K562 (cell line): ENCODE data around the gene NQO2. TPM values are rescaled to one million over a fixed set of nuclear protein-coding genes. Genes with fewer than 3 reads are reported as not detected.

Source experiments
- ATF1 ChIP-seq, 2 experiments: fragments of 450-650 bp in 1 of 2; IDR thresholded peaks; 2 replicates each; pipeline ENCODE4 v1.6.1; 2016; ENCODE audit warnings: missing compliant biosample characterization in 1 of 2, missing genetic modification characterization in 1 of 2
- COPS2 ChIP-seq: fragments of 450-650 bp; conservative IDR thresholded peaks from 2 replicates; pipeline ENCODE4 v1.6.1; 2016; ENCODE audit warnings: mild to moderate bottlenecking, moderate library complexity
- DNMT1 ChIP-seq: fragments of 450-650 bp; IDR thresholded peaks from 2 replicates; pipeline ENCODE4 v1.6.1; 2016; ENCODE audit warnings: antibody characterized with exemption, mild to moderate bottlenecking
- MAFG ChIP-seq: fragments of 450-650 bp; conservative IDR thresholded peaks from 2 replicates; pipeline ENCODE4 v1.6.1; 2016; ENCODE audit warnings: missing genetic modification characterization, missing compliant biosample characterization
- MCM3 ChIP-seq: fragments of 450-650 bp; IDR thresholded peaks from 2 replicates; pipeline ENCODE4 v1.6.1; 2016
- MECOM ChIP-seq: fragments of 250-450 bp; sonication (Bioruptor Pico); IDR thresholded peaks from 2 replicates; pipeline ENCODE4 v1.8.0; 2022; ENCODE audit warnings: inconsistent platforms
- POLR2AphosphoS5 ChIP-seq: IDR thresholded peaks from 2 replicates; pipeline ENCODE4 v1.6.1; 2011; ENCODE audit warnings: mild to moderate bottlenecking, low read depth, low read length, moderate library complexity; ENCODE audit not compliant: control insufficient read depth, insufficient read depth
- RB1 ChIP-seq: fragments of 450-650 bp; IDR thresholded peaks from 2 replicates; pipeline ENCODE4 v1.6.1; 2017; ENCODE audit warnings: low read depth, mild to moderate bottlenecking
- SMAD2 ChIP-seq: fragments of 150-350 bp; IDR thresholded peaks from 2 replicates; pipeline ENCODE4 v1.6.1; 2014; ENCODE audit warnings: low read depth, mild to moderate bottlenecking, low read length
- ZBED1 ChIP-seq: IDR thresholded peaks from 2 replicates; pipeline ENCODE4 v1.6.1; 2014
- ZKSCAN3 ChIP-seq: fragments of 250-450 bp; sonication (Bioruptor Pico); IDR thresholded peaks from 2 replicates; pipeline ENCODE4 v1.4.0; 2020
- ZNF174 ChIP-seq: fragments of 250-450 bp; sonication (Bioruptor Pico); IDR thresholded peaks from 2 replicates; pipeline ENCODE4 v1.4.0; 2020; ENCODE audit warnings: mild to moderate bottlenecking
- polyA plus RNA-seq, 8 experiments: library from polyadenylated mRNA; depleted of rRNA in 4 of 8; stranded (reverse) in 5 of 8; unstranded in 3 of 8; fragments of >200 nt; fragmentation: Nextera tagmentation in 2 of 8; fragmentation: Illumina TruSeq in 1 of 8; extraction: Ambion mirVana in 2 of 8; extraction: Trizol in 1 of 8; gene quantifications; 2 replicates each; pipeline versions ENCODE4 v1.2.1 to v1.2.3, GENCODE V29; 2011 to 2014; ENCODE audit warnings: inconsistent platforms in 1 of 8, missing spikeins in 1 of 8
- total RNA-seq, 7 experiments: library from RNA; depleted of rRNA in 6 of 7; stranded (reverse); fragments of >200 nt in 6 of 7; fragmentation: Illumina TruSeq in 2 of 7; extraction: Trizol in 2 of 7; gene quantifications; 2 replicates each; pipeline versions ENCODE4 v1.2.1 to v1.2.3, GENCODE V29; 2011 to 2021; ENCODE audit warnings: low replicate concordance in 1 of 7
- TF ChIP-seq, protein P1 (sequence below): fragments of 450-650 bp; IDR thresholded peaks from 2 replicates; pipeline ENCODE4 v1.6.1; 2018; ENCODE audit warnings: mild to moderate bottlenecking, low read depth; ENCODE audit not compliant: partially characterized antibody
- TF ChIP-seq, protein P2 (sequence below): fragments of 450-650 bp; formaldehyde crosslinking; conservative IDR thresholded peaks from 2 replicates; pipeline ENCODE4 v1.4.0; 2022; ENCODE audit warnings: mild to moderate bottlenecking, missing genetic modification characterization
- TF ChIP-seq, protein P3 (sequence below): fragments of 450-650 bp; IDR thresholded peaks from 2 replicates; pipeline ENCODE4 v1.6.1; 2016; ENCODE audit warnings: low read depth

Gene NQO2
- total and polyA plus RNA-seq, 9 of the 15 experiments (the other 6 are each of a cell fraction or from before 2014, with no cell fraction given): 54.6 to 214 (median 116) TPM

DNA sequence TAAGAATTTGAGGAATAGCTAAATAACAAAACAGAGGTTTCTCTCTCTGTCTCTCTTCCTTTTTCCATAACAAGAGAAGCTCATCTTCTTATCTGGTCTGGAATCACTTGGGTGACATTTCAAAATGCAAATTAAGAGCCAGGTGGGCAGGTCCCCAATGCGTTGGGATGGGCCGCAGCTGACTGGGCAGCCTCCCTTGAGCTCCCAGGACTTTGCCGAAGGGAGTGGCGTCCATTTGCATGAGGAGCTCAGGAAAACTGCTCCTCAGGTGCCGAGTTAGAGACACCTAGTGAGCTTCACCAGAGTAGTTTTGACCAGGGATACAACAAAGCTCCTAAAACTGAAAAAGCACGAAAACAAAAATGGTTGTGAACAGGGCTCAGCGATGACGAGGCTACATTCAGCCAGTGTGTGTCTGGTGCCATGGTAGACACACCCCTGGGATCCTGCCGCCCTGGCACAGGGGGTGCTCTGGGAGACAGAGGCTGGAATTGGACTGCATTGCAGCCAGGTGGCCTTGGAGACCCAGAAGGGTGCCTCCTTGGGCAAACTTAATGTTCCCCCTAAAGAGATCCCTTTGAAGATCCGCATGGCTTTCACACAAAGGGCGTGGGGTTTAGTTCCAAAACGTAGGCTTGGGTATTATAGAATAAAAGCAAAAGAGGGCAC lies 14.8 kb upstream of the NQO2 start (continued):
- TF ChIP-seq, protein P1, sequence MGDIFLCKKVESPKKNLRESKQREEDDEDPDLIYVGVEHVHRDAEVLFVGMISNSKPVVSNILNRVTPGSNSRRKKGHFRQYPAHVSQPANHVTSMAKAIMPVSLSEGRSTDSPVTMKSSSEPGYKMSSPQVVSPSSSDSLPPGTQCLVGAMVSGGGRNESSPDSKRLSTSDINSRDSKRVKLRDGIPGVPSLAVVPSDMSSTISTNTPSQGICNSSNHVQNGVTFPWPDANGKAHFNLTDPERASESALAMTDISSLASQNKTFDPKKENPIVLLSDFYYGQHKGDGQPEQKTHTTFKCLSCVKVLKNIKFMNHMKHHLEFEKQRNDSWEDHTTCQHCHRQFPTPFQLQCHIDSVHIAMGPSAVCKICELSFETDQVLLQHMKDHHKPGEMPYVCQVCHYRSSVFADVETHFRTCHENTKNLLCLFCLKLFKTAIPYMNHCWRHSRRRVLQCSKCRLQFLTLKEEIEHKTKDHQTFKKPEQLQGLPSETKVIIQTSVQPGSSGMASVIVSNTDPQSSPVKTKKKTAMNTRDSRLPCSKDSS: no peak
- TF ChIP-seq, protein P2, sequence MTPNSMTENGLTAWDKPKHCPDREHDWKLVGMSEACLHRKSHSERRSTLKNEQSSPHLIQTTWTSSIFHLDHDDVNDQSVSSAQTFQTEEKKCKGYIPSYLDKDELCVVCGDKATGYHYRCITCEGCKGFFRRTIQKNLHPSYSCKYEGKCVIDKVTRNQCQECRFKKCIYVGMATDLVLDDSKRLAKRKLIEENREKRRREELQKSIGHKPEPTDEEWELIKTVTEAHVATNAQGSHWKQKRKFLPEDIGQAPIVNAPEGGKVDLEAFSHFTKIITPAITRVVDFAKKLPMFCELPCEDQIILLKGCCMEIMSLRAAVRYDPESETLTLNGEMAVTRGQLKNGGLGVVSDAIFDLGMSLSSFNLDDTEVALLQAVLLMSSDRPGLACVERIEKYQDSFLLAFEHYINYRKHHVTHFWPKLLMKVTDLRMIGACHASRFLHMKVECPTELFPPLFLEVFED (CRISPR knock-in tag): no peak
- TF ChIP-seq ZBED1 (no peak), RB1 (no peak), ZKSCAN3 (CRISPR knock-in tag) (no peak), SMAD2 (no peak), MECOM (CRISPR knock-in tag) (peak; percentile 17; the same call in 1 of the 2 replicates), POLR2AphosphoS5 (no peak), DNMT1 (no peak), ZNF174 (CRISPR knock-in tag) (no peak), MCM3 (no peak), ATF1 (CRISPR knock-in tag; IDR thresholded peaks at IDR 0.05) (no peak), ATF1 (tag; IDR thresholded peaks at IDR 0.05) (peak; percentile 36; the same call in 1 of the 2 replicates), COPS2 (no peak), MAFG (tag) (no peak; the same call in 1 of the 2 replicates)
- TF ChIP-seq, protein P3, sequence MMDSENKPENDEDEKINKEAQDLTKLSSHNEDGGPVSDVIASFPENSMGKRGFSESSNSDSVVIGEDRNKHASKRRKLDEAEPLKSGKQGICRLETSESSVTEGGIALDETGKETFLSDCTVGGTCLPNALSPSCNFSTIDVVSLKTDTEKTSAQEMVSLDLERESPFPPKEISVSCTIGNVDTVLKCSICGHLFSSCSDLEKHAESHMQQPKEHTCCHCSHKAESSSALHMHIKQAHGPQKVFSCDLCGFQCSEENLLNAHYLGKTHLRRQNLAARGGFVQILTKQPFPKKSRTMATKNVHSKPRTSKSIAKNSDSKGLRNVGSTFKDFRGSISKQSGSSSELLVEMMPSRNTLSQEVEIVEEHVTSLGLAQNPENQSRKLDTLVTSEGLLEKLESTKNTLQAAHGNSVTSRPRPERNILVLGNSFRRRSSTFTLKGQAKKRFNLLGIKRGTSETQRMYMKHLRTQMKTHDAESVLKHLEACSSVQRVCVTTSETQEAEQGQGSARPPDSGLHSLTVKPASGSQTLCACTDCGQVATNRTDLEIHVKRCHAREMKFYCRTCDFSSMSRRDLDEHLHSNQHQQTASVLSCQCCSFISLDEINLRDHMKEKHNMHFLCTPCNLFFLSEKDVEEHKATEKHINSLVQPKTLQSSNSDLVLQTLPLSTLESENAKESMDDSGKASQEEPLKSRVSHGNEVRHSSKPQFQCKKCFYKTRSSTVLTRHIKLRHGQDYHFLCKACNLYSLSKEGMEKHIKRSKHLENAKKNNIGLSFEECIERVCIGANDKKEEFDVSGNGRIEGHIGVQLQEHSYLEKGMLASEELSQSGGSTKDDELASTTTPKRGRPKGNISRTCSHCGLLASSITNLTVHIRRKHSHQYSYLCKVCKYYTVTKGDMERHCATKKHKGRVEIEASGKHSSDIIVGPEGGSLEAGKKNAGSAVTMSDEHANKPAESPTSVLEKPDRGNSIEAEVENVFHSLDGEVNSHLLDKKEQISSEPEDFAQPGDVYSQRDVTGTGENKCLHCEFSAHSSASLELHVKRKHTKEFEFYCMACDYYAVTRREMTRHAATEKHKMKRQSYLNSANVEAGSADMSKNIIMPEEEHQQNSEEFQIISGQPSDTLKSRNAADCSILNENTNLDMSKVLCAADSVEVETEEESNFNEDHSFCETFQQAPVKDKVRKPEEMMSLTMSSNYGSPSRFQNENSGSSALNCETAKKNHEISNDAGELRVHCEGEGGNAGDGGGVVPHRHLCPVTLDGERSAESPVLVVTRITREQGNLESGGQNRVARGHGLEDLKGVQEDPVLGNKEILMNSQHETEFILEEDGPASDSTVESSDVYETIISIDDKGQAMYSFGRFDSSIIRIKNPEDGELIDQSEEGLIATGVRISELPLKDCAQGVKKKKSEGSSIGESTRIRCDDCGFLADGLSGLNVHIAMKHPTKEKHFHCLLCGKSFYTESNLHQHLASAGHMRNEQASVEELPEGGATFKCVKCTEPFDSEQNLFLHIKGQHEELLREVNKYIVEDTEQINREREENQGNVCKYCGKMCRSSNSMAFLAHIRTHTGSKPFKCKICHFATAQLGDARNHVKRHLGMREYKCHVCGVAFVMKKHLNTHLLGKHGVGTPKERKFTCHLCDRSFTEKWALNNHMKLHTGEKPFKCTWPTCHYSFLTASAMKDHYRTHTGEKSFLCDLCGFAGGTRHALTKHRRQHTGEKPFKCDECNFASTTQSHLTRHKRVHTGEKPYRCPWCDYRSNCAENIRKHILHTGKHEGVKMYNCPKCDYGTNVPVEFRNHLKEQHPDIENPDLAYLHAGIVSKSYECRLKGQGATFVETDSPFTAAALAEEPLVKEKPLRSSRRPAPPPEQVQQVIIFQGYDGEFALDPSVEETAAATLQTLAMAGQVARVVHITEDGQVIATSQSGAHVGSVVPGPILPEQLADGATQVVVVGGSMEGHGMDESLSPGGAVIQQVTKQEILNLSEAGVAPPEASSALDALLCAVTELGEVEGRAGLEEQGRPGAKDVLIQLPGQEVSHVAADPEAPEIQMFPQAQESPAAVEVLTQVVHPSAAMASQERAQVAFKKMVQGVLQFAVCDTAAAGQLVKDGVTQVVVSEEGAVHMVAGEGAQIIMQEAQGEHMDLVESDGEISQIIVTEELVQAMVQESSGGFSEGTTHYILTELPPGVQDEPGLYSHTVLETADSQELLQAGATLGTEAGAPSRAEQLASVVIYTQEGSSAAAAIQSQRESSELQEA: no peak
